H1 (cell line): ENCODE results near the gene PAX3. TPM values are rescaled to one million over a fixed set of nuclear protein-coding genes. Genes with fewer than 3 reads are reported as not detected.

Source experiments
- CTCF ChIA-PET: fragments of 300-600 bp; sonication (Branson Sonifier 250); formaldehyde crosslinking; loops from one replicate; lab custom pipeline; 2021; ENCODE audit not compliant: partially characterized antibody; lab: Charles Lee
- POLR2A ChIA-PET: fragments of 300-600 bp; sonication (Branson Sonifier 250); formaldehyde crosslinking; loops from one replicate; lab custom pipeline; 2021; ENCODE audit warnings: inconsistent platforms; ENCODE audit not compliant: partially characterized antibody; lab: Charles Lee
- DNase-seq, 2 experiments: peaks; one replicate each; pipeline versions ENCODE4 v3.0.0 to v3.0.0-alpha.2; 2010 to 2022; ENCODE audit warnings: low spot score in 2 of 2, low read depth in 1 of 2, mixed read lengths in 1 of 2
- FAIRE-seq: peaks from 2 replicates; lab custom pipeline; 2011; peaks lifted over from hg19 to GRCh38; lab: Jason Lieb, UNC
- H2AFZ ChIP-seq: 2 replicates; pipeline ENCODE4 v1.8.1; 2012; ENCODE audit warnings: low read length, inconsistent platforms
- H2AK5ac ChIP-seq: 2 replicates; pipeline ENCODE4 v1.6.1; 2013; ENCODE audit warnings: low read depth, low read length
- H2BK120ac ChIP-seq: replicated peaks from 2 replicates; pipeline ENCODE3; 2013; ENCODE audit warnings: low read depth, low read length, inconsistent platforms
- H2BK12ac ChIP-seq: 2 replicates; pipeline ENCODE4 v1.6.1; 2013; ENCODE audit warnings: low read depth, low read length
- H2BK15ac ChIP-seq: 2 replicates; pipeline ENCODE4 v1.6.1; 2013; ENCODE audit warnings: low read length
- H2BK20ac ChIP-seq: 2 replicates; pipeline ENCODE4 v1.6.1; 2013; ENCODE audit warnings: low read length
- H2BK5ac ChIP-seq: 2 replicates; pipeline ENCODE4 v1.6.1; 2013; ENCODE audit warnings: low read depth, low read length
- H3K14ac ChIP-seq: 2 replicates; pipeline ENCODE4 v1.6.1; 2013; ENCODE audit warnings: inconsistent platforms; ENCODE audit not compliant: insufficient read length
- H3K18ac ChIP-seq: 2 replicates; pipeline ENCODE4 v1.6.1; 2013; ENCODE audit warnings: low read length; ENCODE audit errors: extremely low read depth
- H3K23ac ChIP-seq: 2 replicates; pipeline ENCODE4 v1.6.1; 2013; ENCODE audit warnings: inconsistent platforms; ENCODE audit not compliant: insufficient read length
- H3K23me2 ChIP-seq: 2 replicates; pipeline ENCODE4 v1.6.1; 2013; ENCODE audit warnings: low read depth, low read length
- H3K27ac ChIP-seq: 2 replicates; pipeline ENCODE4 v1.6.1; 2011; ENCODE audit warnings: low read depth, low read length, inconsistent platforms
- H3K27me3 ChIP-seq, 4 experiments: replicated peaks in 1 of 4; 1 replicate in 1 of 4; 2 replicates in 3 of 4; pipeline versions ENCODE4 v1.6.1 to v1.8.1; 2011 to 2013; ENCODE audit warnings: low read length in 3 of 4, mild to moderate bottlenecking in 3 of 4, inconsistent platforms in 2 of 4, mixed read lengths in 2 of 4, moderate library complexity in 1 of 4; ENCODE audit not compliant: control insufficient read depth in 3 of 4, insufficient read depth in 3 of 4; ENCODE audit errors: extremely low read depth in 1 of 4
- H3K36me3 ChIP-seq, 4 experiments: 2 replicates each; pipeline versions ENCODE4 v1.6.1 to v1.8.1; 2011 to 2013; ENCODE audit warnings: mild to moderate bottlenecking in 4 of 4, low read length in 3 of 4, moderate library complexity in 2 of 4, control low read depth in 1 of 4, inconsistent platforms in 1 of 4; ENCODE audit not compliant: insufficient read depth in 4 of 4, control insufficient read depth in 2 of 4
- H3K4ac ChIP-seq: replicated peaks from 2 replicates; pipeline ENCODE3; 2013; ENCODE audit warnings: low read length, low read depth, mixed read lengths, inconsistent platforms; ENCODE audit not compliant: insufficient read length
- H3K4me1 ChIP-seq, 4 experiments: replicated peaks in 1 of 4; 1 replicate in 1 of 4; 2 replicates in 3 of 4; pipeline versions ENCODE4 v1.6.1 to v1.8.1; 2011 to 2013; ENCODE audit warnings: low read length in 3 of 4, inconsistent platforms in 2 of 4, mixed read lengths in 1 of 4; ENCODE audit not compliant: insufficient read depth in 4 of 4, control insufficient read depth in 3 of 4
- H3K4me2 ChIP-seq, 2 experiments: 2 replicates each; pipeline versions ENCODE4 v1.6.1 to v1.8.1; 2011 to 2013; ENCODE audit warnings: low read depth in 2 of 2, low read length in 2 of 2, control low read depth in 1 of 2, inconsistent platforms in 1 of 2, mild to moderate bottlenecking in 1 of 2; ENCODE audit not compliant: insufficient read depth in 1 of 2
- H3K4me3 ChIP-seq, 4 experiments: fragments of 200-600, 300-600 bp in 1 of 4; sonication (generic), shearing (Covaris generic), sonication (Bioruptor Twin) in 1 of 4; 2 replicates each; pipeline versions ENCODE4 v1.5.1 to v1.8.1; 2011 to 2016; ENCODE audit warnings: low read length in 4 of 4, low read depth in 3 of 4, control low read depth in 2 of 4, inconsistent platforms in 2 of 4, mild to moderate bottlenecking in 2 of 4, mixed read lengths in 1 of 4, moderate library complexity in 1 of 4; ENCODE audit not compliant: insufficient read depth in 2 of 4; ENCODE audit errors: extremely low read depth in 1 of 4
- H3K56ac ChIP-seq: replicated peaks from 2 replicates; pipeline ENCODE3; 2013; ENCODE audit warnings: low read depth, mild to moderate bottlenecking, mixed read lengths, low read length, inconsistent platforms; ENCODE audit not compliant: insufficient read length
- H3K79me1 ChIP-seq: 2 replicates; pipeline ENCODE4 v1.6.1; 2013; ENCODE audit warnings: low read depth, low read length, control low read depth
- H3K79me2 ChIP-seq, 2 experiments: 2 replicates each; pipeline versions ENCODE4 v1.6.1 to v1.8.1; 2012 to 2013; ENCODE audit warnings: low read length in 2 of 2, mild to moderate bottlenecking in 2 of 2, inconsistent platforms in 1 of 2; ENCODE audit not compliant: insufficient read depth in 2 of 2, control insufficient read depth in 1 of 2
- H3K9ac ChIP-seq, 4 experiments: replicated peaks in 1 of 4; 1 replicate in 1 of 4; 2 replicates in 3 of 4; pipeline versions ENCODE4 v1.6.1 to v1.8.1; 2011 to 2013; ENCODE audit warnings: low read depth in 3 of 4, low read length in 3 of 4, control low read depth in 2 of 4, mild to moderate bottlenecking in 2 of 4, moderate library complexity in 2 of 4, inconsistent platforms in 1 of 4; ENCODE audit errors: extremely low read depth in 1 of 4
- H3K9me3 ChIP-seq, 2 experiments: 2 replicates each; pipeline versions ENCODE4 v1.6.1 to v1.8.1; 2012 to 2013; ENCODE audit warnings: mild to moderate bottlenecking in 2 of 2, moderate library complexity in 2 of 2, control low read depth in 1 of 2, inconsistent platforms in 1 of 2, low read depth in 1 of 2, low read length in 1 of 2, mixed read lengths in 1 of 2; ENCODE audit not compliant: insufficient read depth in 2 of 2
- H4K20me1 ChIP-seq, 2 experiments: replicated peaks in 1 of 2; 2 replicates each; pipeline versions ENCODE3 to v1.8.1; 2011 to 2013; ENCODE audit warnings: inconsistent platforms in 2 of 2, low read length in 2 of 2, mild to moderate bottlenecking in 1 of 2; ENCODE audit not compliant: insufficient read depth in 2 of 2, control insufficient read depth in 1 of 2
- H4K5ac ChIP-seq: 2 replicates; pipeline ENCODE4 v1.6.1; 2013; ENCODE audit warnings: low read length, low read depth, mixed read lengths, inconsistent platforms; ENCODE audit not compliant: insufficient read length
- H4K8ac ChIP-seq: 2 replicates; pipeline ENCODE4 v1.8.0; 2013; ENCODE audit warnings: mild to moderate bottlenecking, moderate library complexity, low read length, inconsistent platforms; ENCODE audit not compliant: insufficient read depth; ENCODE audit errors: extremely low read depth
- H4K91ac ChIP-seq: replicated peaks from 2 replicates; pipeline ENCODE3; 2013; ENCODE audit warnings: low read length, mixed read lengths, inconsistent platforms; ENCODE audit not compliant: insufficient read length
- CTCF ChIP-seq, 3 experiments: IDR thresholded peaks; 1 replicate in 2 of 3; 2 replicates in 1 of 3; pipeline versions ENCODE4 v1.5.1 to v1.6.1; 2011; ENCODE audit warnings: low read length in 3 of 3, mild to moderate bottlenecking in 3 of 3, inconsistent platforms in 2 of 3, low read depth in 1 of 3, moderate library complexity in 1 of 3; ENCODE audit not compliant: insufficient read depth in 1 of 3; ENCODE audit errors: control extremely low read depth in 1 of 3
- GABPA ChIP-seq: IDR thresholded peaks from 2 replicates; pipeline ENCODE4 v1.6.1; 2011; ENCODE audit warnings: mild to moderate bottlenecking, low read length, moderate library complexity, borderline replicate concordance; ENCODE audit not compliant: insufficient read depth
- GTF2F1 ChIP-seq: IDR thresholded peaks from 2 replicates; pipeline ENCODE4 v1.6.1; 2012; ENCODE audit warnings: low read depth, low read length, improper control_type of control experiment, borderline replicate concordance
- SIN3A ChIP-seq, 2 experiments: IDR thresholded peaks in 1 of 2; conservative IDR thresholded peaks in 1 of 2; 2 replicates each; pipeline ENCODE4 v1.6.1; 2011 to 2012; ENCODE audit warnings: low read length in 2 of 2, improper control_type of control experiment in 1 of 2, low read depth in 1 of 2, mild to moderate bottlenecking in 1 of 2
- SP1 ChIP-seq: IDR thresholded peaks from 2 replicates; pipeline ENCODE4 v1.6.1; 2011; ENCODE audit warnings: low read depth, low read length
- SP2 ChIP-seq: IDR thresholded peaks from 2 replicates; pipeline ENCODE4 v1.6.1; 2012; ENCODE audit warnings: mild to moderate bottlenecking, low read length, inconsistent platforms
- TBP ChIP-seq: IDR thresholded peaks from 2 replicates; pipeline ENCODE4 v1.6.1; 2011; ENCODE audit warnings: low read depth, low read length, improper control_type of control experiment
- WGBS, 2 experiments: shearing (Covaris generic) in 1 of 2; methylation state at CpG; one replicate each; pipeline versions ENCODE4 v1.1.6 to v1.1.7; 2013 to 2015; ENCODE audit warnings: low lambda C conversion rate in 2 of 2, mixed read lengths in 2 of 2, inconsistent platforms in 1 of 2, low coverage in 1 of 2, missing lambda C conversion rate in 1 of 2; ENCODE audit not compliant: insufficient replicate concordance in 2 of 2, insufficient coverage in 1 of 2, insufficient read length in 1 of 2; ENCODE audit errors: extremely low coverage in 1 of 2, missing lambda C conversion rate in 1 of 2; 5-methylcytosine and 5-hydroxymethylcytosine counted together
- polyA plus RNA-seq, 7 experiments: library from polyadenylated mRNA; depleted of rRNA in 3 of 7; stranded (reverse) in 5 of 7; unstranded in 2 of 7; fragments of >200 nt in 5 of 7; fragments of 200-250 nt in 2 of 7; gene quantifications; 1 replicate in 5 of 7; 2 replicates in 1 of 7; 4 replicates in 1 of 7; pipeline versions ENCODE4 v1.2.1 to v1.2.3, GENCODE V29; 2011 to 2013; ENCODE audit warnings: missing spikeins in 2 of 7, mixed read lengths in 2 of 7
- total RNA-seq: library from RNA; stranded (reverse); fragmentation: NEBNext Ultra II Directional; extraction: Animal tissue kit (Norgen Biotek cat#: 25700); gene quantifications from 2 replicates; pipeline ENCODE4 v1.2.1, GENCODE V29; 2021

Gene PAX3
- total and polyA plus RNA-seq, 2 of the 8 experiments (the other 6 are each of a cell fraction or from before 2014, with no cell fraction given) = 0.33 TPM; not detected in 1

GRCh38 chr2:222248256-222248655 is 50.5 kb downstream of the PAX3 start:
- no peak overlapping the region for H2BK20ac ChIP-seq
- no peak overlapping the region for H3K56ac ChIP-seq
- H2AFZ ChIP-seq = no peak overlapping the region
- no peaks in the 10 kb centered on the region for H3K79me1 ChIP-seq
- no peaks in the 10 kb centered on the region for H3K36me3 ChIP-seq
- ChIA-PET POLR2A (no interaction called here), CTCF (interaction anchor here (0.8 kb wide), 1 partner anchor 131 kb away, joined by 3 read pairs; no protein-coding TSS in a partner anchor)
- DNase-seq (no peak), FAIRE-seq (no peak)
- H2BK15ac ChIP-seq = no peak overlapping the region
- no peak overlapping the region for H3K9ac ChIP-seq
- H3K18ac ChIP-seq = no peak overlapping the region
- no peaks in the 10 kb centered on the region for H3K23me2 ChIP-seq
- H3K27me3 ChIP-seq = no peaks in the 10 kb centered on the region; a peak in 1 of 7 replicates
- H2BK12ac ChIP-seq = no peak overlapping the region
- 95% methylated on average over 2 of the region's 2 CpGs; no CpG with 5 or more reads in 1 of the 2 experiments for WGBS, 2 experiments
- no peak overlapping the region for H3K14ac ChIP-seq
- no peaks in the 10 kb centered on the region for H3K4me1 ChIP-seq
- H2AK5ac ChIP-seq = no peak overlapping the region
- no peak overlapping the region for H4K5ac ChIP-seq
- TF ChIP-seq GABPA (no peak), CTCF (IDR thresholded peaks at IDR 0.05; ENCODE audit: control extremely low read depth in 1 of 3, insufficient read depth in 1 of 3, low read depth in 1 of 3, low read length in 3 of 3) (no peak), TBP (no peak), SIN3A (conservative IDR thresholded peaks at IDR 0.05 in 1 of 2, IDR thresholded peaks at IDR 0.05 in 1 of 2; ENCODE audit: low read depth in 1 of 2, low read length in 2 of 2) (no peak), SP2 (no peak), GTF2F1 (no peak), SP1 (no peak)
- no peaks in the 10 kb centered on the region; a peak in 1 of 4 replicates for H3K79me2 ChIP-seq
- H3K4me2 ChIP-seq = no peak overlapping the region
- no peak overlapping the region for H2BK5ac ChIP-seq
- H3K4me3 ChIP-seq = no peak overlapping the region
- no peak overlapping the region for H2BK120ac ChIP-seq
- no peak overlapping the region for H4K91ac ChIP-seq
- no peak overlapping the region for H3K27ac ChIP-seq
- H4K20me1 ChIP-seq = no peaks in the 10 kb centered on the region
- no peaks in the 10 kb centered on the region for H3K9me3 ChIP-seq
- H4K8ac ChIP-seq = no peak overlapping the region
- H3K4ac ChIP-seq = no peak overlapping the region
- no peak overlapping the region for H3K23ac ChIP-seq
